ENCODE data around the gene CCDC28B.

- no peak for TF ChIP-seq SNAI2 (CRISPR knock-in tag; IDR thresholded peaks at IDR 0.05)
- no peak for TF ChIP-seq ZFP30 (CRISPR knock-in tag; IDR thresholded peaks at IDR 0.05)
- TF ChIP-seq PATZ1 (CRISPR knock-in tag; IDR thresholded peaks at IDR 0.05; ENCODE audit: borderline replicate concordance) = no peak
- no peak for TF ChIP-seq BACH2 (CRISPR knock-in tag; IDR thresholded peaks at IDR 0.05; ENCODE audit: borderline replicate concordance)
- no peak for TF ChIP-seq TCF4 (CRISPR knock-in tag; IDR thresholded peaks at IDR 0.05; ENCODE audit: borderline replicate concordance)
- no peak for TF ChIP-seq ESRRG (CRISPR knock-in tag; IDR thresholded peaks at IDR 0.05)
- TF ChIP-seq OSR1 (CRISPR knock-in tag; IDR thresholded peaks at IDR 0.05) = no peak
- TF ChIP-seq ZNF70 (CRISPR knock-in tag; IDR thresholded peaks at IDR 0.05) = no peak
These were observed 40.8 kb downstream of the CCDC28B start for GRCh38 chr1:32241001-32241763.

Measured in SK-N-SH treated with all-trans-retinoic acid at 6 μM for 48 hours (cell line).